Measurements from ENCODE around the gene C5orf52.

GRCh38 chr5:157718519-157718918 is 47.2 kb downstream of the C5orf52 start:
- peak; percentile 90 for TF ChIP-seq CTCF (conservative IDR thresholded peaks at IDR 0.05; ENCODE audit: low read depth, low read length)
- no peak for TF ChIP-seq EZH2 (IDR thresholded peaks at IDR 0.05; ENCODE audit: low read length, unreplicated experiment)
- no peak for TF ChIP-seq EZH2phosphoT487 (IDR thresholded peaks at IDR 0.05; ENCODE audit: borderline replicate concordance, low read length)
